ENCODE measurements around the gene BMP8A. TPM values are rescaled to one million over a fixed set of nuclear protein-coding genes. Genes with fewer than 3 reads are reported as not detected.
"Not testable (repeated sequence)": the region's sequence is repeated elsewhere in the genome, so short reads cannot be mapped to it uniquely, and the experiment has no call there.

BMP8A gene
- total RNA-seq, 1 donor: 0.27 TPM

DNA sequence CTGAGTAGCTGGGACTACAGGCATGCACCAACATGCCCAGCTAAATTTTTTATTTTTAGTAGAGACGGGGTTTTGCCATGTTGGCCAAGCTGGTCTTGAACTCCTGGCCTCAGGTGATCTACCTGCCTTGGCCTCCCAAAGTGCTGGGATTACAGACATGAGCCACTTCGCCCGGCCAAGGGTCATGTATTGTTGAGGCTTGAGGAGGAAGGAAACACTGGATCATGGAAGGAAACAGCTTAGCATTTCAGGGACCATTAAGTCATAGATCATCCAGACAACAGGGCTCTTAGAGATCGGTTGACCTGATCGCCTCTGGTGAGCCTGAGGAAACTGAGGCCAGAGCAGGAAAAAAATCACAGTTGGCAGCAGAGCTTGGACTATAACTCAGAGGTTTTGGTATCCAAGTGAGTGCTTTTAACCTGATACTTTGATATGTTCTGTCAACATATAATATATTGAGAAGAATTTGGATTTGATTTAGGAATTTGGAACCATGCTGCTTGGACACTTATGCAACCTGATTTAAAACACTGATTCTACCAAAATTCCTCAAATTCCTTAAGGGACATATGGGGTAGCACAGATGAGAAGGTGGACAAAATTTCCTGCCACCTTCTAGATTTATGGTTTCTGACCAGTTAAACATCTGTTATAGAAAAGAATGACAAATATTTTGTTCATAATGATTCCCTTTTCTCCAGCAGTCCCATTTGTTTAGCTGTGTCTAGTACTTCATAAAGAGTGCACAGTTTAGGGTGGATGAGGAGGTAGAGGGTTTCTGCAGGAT lies 13.1 kb upstream of the BMP8A start:
- DNase-seq (ENCODE audit: low read depth in 2 of 3, low spot score in 2 of 3): no peak

DNA sequence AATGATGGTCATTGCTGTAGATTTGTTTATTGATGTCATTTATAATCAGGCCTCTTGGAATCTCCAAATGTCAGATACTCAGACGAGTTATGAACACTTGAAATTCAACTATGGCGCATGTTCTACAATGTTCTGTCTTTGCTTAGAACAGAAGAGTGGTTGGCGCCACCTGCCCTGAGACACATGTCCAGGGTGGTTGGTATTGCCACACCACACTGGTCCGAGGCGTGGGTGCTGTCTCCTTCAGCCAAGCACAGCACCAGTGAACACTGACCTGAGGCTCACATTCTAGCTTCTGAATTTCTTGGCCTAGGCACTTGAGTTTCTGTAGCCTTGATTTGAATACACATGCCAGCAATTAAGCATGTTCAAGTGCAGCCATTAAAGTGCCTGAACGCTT lies 10.1 kb upstream of the BMP8A start:
- DNase-seq (ENCODE audit: low read depth in 2 of 3, low spot score in 2 of 3): no peak

DNA sequence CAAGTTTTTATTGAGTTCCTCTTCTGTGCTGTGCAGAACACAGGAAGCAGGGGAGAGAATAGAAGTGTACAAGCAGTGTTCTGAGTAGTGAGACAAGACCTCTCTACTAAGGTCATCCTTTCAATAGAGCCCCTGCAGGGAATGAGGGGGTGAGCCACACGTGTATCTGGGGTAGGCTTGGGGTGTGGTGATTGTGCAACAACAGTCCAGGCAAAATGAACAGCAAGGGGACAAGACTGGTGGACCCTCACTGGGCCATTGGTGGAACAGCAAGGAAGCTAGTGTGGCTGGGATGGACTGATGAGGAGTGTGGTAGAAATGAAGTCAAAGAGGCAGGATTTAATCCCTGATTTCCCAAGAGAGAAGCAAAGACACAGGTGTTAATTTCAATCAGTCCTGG lies 8.2 kb upstream of the BMP8A start:
- DNase-seq (ENCODE audit: low read depth in 2 of 3, low spot score in 2 of 3): no peak

DNA sequence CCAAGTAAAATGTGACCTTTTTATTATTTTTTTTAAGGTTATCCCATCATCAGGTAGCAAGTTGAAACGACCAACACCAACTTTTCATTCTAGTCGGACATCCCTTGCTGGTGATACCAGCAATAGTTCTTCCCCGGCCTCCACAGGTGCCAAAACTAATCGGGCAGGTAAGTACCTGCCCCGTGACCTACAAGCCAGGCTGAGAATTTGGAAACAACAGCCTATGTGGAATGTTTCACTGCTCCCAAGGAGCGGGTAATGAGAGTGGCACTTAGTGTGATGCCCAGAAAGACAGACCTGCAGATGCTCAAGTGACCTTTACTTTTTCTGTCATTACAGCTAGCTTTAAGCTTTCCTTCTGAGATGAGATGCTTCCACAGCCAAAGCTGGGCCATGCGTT lies 6.9 kb upstream of the BMP8A start:
- DNase-seq (ENCODE audit: low read depth in 2 of 3, low spot score in 2 of 3): no peak

DNA sequence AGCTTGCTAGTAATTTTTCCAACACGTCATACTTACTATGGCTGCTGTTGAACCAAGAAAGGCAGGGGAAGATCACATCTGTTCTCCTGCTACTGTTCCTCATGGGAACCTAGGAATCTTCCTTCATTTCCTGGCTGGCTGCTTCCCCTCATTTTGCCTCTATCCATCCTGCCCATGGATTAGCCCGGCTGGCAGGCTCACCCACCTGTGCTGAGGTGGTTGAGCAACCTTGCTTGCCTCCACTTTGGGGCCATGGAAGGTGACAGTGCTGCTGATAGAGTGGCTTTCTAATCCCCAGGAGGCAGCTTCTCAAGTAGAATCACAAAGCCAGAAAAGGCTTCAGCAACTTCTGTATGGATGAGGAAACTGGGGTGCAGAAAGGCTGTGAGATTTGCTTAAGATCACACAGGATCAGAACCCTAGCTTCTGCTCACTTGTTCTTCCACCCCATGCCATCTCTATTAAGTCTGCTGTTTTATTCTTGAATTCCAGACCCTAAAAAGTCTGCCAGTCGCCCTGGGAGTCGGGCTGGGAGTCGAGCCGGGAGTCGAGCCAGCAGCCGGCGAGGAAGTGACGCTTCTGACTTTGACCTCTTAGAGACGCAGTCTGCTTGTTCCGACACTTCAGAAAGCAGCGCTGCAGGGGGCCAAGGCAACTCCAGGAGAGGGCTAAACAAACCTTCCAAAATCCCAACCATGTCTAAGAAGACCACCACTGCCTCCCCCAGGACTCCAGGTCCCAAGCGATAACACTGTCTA lies 6.2 kb upstream of the BMP8A start:
- no peak for DNase-seq (ENCODE audit: low read depth in 2 of 3, low spot score in 2 of 3)

DNA sequence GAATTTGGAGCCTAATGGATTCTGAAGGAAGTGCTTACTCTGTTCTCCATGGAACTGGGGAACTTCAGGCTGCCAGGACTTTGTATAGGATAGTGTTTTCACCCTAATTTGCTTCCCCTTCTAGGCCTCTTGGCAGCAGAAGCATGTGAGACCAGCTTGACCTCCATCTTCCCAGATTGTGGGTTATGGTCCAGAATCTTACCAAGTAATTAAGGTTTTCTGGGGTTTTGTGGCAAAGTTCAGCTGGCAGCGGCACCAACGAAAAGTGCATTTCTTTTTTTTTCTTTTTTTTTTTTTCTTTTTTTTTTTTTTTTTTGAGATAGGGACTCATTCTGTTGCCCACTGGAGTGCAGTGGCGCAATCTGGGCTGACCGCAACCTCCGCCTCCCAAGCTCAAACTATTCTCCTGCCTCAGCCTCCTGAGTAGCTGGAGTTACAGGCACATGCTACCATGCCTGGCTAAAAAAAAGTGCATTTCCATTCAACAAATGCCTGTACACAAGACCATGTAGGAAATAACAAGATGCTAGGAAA lies 3.4 kb upstream of the BMP8A start:
- DNase-seq (ENCODE audit: low read depth in 2 of 3, low spot score in 2 of 3): no peak

DNA sequence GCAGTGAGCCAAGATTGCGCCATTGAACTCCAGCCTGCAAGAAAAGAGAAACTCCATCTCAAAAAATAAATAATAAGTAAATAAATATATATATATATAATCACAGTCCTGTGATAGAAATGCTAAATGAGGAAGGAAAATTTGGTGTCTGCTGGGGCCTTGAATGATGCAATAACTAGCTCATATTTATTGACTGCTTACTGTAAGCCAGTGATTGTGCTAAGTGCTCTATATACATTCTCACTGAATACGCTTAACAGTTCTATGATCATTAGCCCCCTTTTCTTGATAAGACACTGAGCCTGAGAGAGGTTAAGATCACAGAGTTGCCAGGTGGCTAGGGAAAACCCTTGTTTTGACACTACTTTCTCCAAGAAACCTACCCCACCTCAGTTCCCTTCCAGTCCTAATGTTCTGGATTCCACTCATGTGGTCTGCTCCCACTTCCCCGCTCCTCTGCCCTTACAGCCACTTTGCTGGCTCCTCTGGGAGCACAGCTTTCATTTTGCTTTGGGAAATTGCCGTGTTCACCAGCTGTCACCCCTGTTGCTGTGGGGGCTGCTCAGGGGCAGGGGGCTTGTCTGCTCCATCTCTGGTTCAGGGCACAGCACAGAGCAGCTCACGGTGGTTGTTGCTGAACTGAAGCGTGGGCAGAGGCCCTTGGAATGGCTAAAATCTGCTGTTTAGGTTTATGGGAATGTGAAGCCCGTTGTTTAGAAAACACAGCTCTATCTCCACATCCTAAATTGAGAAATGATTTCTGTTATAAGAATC lies 2.5 kb upstream of the BMP8A start:
- DNase-seq (ENCODE audit: low read depth in 2 of 3, low spot score in 2 of 3): no peak

DNA sequence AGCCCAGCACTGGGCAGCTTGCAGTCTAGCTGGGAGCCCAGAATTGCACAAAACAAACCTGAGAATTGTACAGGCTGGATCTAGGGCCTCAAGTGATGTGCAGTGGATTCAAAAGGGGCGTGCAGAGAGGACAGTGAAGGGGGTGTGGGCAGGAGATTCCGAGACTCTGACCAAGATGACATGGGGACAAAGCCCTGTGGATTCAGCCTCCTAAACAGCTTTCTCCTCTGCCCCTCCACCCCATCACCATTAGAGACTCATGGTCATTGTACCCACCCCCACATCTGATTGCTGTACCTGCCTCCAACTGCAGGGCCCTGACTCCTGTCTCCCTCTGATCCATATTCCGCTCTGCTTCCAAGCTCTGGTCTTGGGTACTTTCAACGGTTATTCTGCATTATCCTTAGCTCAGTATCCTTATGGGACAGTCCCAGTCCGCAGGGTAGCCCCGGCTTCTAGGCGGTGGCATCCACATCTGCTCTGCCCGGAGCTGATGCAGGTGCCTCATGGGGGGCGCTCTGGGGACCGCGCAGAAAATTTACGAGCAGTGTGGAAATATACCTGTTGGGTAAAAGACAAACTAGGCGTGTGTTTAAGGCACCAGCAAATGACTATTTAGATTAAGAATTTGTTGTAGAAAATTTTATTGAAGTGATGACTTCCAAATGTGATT lies 1.7 kb upstream of the BMP8A start:
- DNase-seq (ENCODE audit: low read depth in 2 of 3, low spot score in 2 of 3): no peak

DNA sequence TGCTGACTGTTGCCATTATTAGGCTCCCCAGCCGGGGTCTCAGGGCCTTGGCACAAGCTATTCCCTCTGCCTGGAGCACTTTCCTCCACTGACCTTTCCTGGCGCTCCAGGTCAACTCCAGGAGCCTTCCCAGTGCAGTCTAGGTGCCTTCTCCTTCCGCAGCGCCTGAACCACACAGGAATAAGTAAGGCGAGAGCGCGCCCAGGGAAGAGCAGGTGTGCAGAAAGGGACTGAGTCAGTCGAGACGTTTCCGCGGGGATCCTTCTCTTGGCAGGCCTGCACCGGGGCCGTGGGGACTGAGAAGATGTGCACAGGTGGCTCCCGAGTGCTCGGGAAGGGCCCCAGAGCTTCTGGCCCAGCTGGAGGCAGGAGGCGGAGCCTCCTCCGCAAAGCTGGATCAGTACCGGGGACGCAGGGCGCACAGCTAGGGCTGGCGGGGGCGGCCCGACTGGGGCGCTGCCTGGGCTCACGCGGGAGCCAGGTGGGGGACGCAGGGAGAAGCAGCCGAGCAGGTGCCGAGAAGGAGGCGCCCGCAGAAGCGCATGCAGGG lies 765 bp upstream of the BMP8A start:
- DNase-seq (ENCODE audit: low read depth in 2 of 3, low spot score in 2 of 3): peak in 1 of 3 donors; percentile 9

DNA sequence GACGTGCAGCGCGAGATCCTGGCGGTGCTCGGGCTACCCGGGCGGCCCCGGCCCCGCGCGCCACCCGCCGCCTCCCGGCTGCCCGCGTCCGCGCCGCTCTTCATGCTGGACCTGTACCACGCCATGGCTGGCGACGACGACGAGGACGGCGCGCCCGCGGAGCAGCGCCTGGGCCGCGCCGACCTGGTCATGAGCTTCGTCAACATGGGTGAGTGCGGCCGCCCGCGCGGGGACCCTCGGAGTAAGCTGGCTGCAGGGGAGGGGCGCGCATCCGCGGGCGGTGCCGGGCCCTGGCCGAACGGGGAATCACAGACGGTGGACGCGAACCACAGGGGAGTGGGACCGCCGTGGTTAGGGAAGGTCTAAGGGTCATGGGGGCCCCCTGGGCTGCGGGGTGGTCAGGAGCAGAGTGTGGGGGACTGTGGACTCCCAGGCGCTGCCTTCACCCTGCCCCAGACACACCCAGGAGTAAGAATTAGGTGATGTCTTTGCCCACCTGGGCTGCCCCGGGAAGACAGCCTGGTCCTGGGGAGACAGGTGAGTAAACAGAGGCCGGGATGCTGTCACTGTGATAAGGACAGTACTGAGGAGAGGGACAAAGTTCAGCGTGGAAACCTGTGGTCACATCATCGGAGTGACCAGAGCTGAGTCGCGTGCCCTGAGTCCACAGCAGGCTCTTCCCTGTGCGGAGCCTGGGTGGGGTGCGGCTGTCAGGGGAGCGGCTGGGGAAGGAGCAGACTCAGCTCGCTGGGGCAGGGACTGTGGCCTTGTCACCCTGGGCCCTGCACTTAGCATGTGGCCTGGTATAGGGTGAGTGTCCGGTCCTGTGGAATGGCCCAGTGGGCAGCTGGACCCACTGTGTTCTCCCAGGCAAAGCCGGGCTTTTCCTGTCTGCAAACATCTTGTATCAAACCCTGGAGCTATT lies 944 bp downstream of the BMP8A start:
- DNase-seq (ENCODE audit: low read depth in 2 of 3, low spot score in 2 of 3): not testable (repeated sequence)

DNA sequence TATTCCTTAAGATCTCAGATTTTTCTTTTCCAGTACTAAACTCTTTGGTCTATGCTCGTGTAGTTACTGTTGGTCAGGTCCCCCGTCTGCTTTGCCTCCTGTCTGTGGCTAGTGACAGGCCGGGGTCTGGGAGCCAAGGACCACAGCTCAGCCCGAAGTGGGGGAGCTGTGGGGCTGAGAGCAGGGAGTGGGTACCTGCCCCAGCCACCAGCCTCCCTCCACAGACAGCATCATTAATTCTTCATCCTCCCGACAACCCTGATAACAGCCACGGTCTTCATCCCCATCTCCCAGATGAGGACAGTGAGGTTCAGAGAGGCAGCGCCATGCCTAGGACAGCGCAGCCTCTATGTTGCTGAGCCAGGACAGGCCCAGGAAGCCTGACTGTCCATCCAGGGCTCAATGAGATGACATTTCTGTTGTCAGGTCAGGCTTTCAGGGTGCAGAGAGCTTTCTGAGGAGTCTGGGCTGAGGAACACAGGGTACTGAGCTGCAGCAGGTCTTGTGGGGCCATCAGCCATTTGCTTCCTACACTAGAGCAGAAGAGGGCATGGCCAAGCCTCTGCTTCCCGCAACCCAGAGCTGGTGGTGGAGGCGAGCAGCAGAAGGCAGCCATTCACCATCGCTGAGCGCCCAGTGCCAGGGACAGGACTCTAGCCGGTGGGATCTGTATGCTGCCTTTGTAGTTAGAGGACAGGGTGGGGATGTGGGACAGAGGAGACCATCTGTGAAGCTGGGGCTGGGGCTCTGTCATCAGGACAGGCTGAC lies 1.8 kb downstream of the BMP8A start:
- not testable (repeated sequence) for DNase-seq (ENCODE audit: low read depth in 2 of 3, low spot score in 2 of 3)

DNA sequence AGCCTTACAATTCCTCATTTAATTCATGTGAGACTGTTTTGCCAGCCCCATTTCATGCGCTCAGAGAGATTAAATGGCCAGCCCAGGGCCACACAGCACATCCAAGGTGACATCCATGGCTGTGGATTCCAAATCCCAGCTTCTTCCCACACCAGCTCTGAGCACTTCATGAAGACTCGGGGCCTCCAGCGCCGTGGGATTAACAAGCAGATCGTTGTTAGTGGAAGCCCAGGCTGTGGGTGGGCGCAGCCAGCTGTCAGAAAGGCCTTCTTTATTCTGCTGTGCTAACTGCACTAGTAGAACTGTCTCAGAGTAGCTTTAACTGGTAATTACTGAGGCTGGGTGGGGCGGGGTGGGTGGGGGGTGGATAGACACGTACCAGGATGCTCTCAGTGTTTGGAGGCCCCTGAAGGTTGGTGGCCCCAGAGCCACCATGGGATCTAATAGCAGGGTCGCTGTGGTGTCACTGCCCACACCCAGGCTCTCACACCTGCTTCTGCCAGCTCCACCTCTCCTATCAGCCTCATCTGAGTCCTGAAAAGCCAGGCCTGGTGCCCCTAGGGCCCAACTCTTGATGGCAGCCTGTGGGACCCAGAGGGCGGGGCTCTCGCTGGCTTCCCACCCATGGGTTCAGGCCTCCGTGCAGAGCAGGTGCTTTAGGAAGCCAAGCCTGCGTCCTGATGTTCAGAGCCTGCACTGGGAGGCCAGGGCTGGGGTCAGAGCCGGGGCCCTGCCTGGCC lies 3.4 kb downstream of the BMP8A start:
- DNase-seq (ENCODE audit: low read depth in 2 of 3, low spot score in 2 of 3): no peak

DNA sequence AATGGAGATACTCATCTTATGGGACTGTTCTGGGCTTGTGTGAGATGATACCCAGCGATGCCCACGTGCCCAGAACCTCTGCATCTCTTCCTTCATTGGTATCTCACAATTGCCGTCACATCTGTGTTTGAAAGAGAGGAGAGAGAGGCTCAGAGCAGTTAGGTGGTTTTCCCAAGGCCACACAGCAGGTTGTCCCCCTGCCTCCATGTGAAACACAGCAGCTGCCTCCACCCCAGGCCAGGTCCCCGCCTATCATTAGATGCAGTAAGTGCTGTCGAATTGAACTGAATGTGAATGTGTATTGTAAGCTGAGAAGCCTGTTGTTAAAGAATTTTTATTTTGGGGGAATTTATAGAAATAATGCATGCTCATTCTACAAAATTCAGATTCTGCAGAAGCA lies 5.1 kb downstream of the BMP8A start:
- DNase-seq (ENCODE audit: low read depth in 2 of 3, low spot score in 2 of 3): not testable (repeated sequence)

DNA sequence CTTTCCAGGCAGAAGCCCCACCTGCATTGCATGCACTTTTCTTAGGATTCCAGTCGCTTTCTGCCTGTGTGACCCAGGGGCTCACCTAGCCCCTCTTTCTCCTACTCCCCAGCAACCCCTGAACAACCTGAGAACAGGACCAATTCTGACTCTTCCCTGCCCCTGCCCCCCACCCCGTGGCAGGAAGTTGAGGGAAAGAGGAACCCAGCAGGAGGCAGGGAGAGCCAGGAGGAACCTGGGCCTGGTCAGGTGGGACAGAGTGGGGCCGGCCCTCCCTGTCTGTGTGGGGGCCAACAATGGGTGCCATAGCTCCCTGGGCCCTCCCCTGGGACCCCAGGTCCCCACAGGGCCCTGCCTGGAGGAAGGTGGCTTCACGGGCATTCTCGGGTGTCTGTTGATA lies 6.1 kb downstream of the BMP8A start:
- no peak for DNase-seq (ENCODE audit: low read depth in 2 of 3, low spot score in 2 of 3)

DNA sequence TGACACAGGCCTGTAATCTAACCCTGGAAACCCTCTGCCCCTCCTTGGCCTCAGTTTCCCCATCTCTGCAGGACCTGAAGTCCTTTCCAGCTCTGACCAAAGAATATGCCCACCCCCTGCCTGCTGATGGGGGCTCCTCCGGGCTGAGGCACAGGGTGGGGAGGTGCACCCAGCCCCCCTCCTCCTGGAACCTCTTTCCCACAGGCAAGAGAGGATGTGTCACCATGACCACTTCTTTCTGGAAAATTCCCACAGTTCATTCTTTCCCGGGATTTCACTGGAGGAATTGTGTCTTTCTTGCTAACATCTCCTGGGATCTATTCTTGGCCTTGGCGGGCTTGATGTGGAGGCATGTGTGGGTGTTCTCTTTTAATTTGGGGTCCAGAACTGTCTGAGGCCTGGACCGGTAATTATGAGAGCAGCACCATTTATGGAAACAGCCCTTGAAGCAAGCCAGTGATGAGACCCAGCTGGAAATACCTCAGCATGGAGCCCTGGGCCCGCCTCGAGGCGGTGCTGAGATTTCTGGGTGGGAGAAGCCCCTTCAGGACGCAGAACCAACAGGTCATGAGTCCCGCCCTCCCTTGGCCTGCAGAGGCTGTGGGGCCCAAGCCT lies 6.8 kb downstream of the BMP8A start:
- not testable (repeated sequence) for DNase-seq (ENCODE audit: low read depth in 2 of 3, low spot score in 2 of 3)

DNA sequence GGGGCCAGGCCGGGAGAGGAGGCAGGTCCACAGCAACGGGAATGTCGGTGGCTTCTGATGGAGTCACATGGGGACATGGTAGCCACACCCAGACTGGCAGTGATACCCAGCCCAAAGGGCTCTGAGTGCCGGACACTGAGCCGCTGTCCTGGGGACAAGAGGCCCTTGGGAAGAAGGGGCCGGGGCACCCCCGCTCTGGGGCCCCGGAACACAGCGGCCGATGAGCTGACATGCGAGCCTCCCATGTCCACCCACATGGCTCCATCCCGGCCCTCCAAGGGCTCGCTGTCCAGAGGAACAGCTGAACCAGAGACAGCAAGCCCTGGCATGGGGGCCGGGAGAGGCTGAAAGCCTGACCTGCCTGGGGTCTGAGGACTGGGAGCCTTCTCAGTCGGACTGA lies 7.4 kb downstream of the BMP8A start:
- DNase-seq (ENCODE audit: low read depth in 2 of 3, low spot score in 2 of 3): not testable (repeated sequence)

DNA sequence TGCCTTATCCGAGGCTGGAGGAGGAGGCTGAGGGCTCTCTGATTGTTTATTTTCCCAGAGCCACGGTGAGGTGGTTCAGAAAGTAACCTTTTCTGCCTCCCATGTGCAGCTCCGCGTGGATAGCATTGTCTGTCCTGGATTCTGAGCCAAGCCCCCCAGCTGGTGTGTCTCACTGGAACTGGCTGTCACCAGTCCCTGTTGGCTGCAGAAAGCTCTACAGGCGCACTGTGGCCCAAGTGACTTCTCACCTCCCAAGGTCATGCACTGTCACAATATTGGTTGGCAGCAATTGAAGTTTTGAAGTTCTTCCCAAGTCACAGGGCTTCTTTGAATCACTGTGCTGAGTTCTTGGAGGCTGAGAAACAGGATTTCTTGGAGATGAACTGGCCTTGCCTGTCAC lies 8.2 kb downstream of the BMP8A start:
- DNase-seq (ENCODE audit: low read depth in 2 of 3, low spot score in 2 of 3): no peak

Data from hematopoietic multipotent progenitor cell (in vitro differentiated cells).